GM18870 (cell line): ENCODE results near the gene WDR43.
A peak's percentile ranks its signal among the peaks of the same experiment; 100 is the strongest.

Experiments used
- ATAC-seq: cut with Tn5 transposase; IDR thresholded peaks from one replicate; pipeline ENCODE4 v1.9.1; 2021; ENCODE audit warnings: moderate library complexity; ENCODE audit not compliant: unreplicated experiment

WDR43 gene

GRCh38 chr2:28894470-28895188 lies at the start of gene WDR43:
Gene WDR43, plus strand, starts transcription at chr2:28894667. Its CDS starts 32 bp downstream, at chr2:28894699.
- ATAC-seq, result peak; percentile 83

GRCh38 chr2:28855193-28855592 lies 39.3 kb upstream of the WDR43 start:
- ATAC-seq, result no peak

GRCh38 chr2:28855977-28856376 lies 38.5 kb upstream of the WDR43 start:
- no peak for ATAC-seq

GRCh38 chr2:28868611-28869010 lies 25.9 kb upstream of the WDR43 start:
- no peak for ATAC-seq

GRCh38 chr2:28869494-28870145 lies 24.8 kb upstream of the WDR43 start:
- ATAC-seq, result peak; percentile 16

GRCh38 chr2:28870146-28870891 lies 24.1 kb upstream of the WDR43 start, which contains the start of gene TRMT61B:
Gene TRMT61B, minus strand, starts transcription at chr2:28870309. Its CDS starts 32 bp downstream, at chr2:28870277.
- peak; percentile 87 for ATAC-seq

- no peak for ATAC-seq
Observed at GRCh38 chr2:28871620-28872019, 22.8 kb upstream of the WDR43 start.

- ATAC-seq, result no peak
Observed at GRCh38 chr2:28880193-28880592, 14.3 kb upstream of the WDR43 start.

- ATAC-seq, result no peak
Observed at GRCh38 chr2:28893488-28893887, 979 bp upstream of the WDR43 start.

- no peak for ATAC-seq
Observed at GRCh38 chr2:28895189-28895893, 874 bp downstream of the WDR43 start.

GRCh38 chr2:28896906-28897305 lies 2.4 kb downstream of the WDR43 start:
- no peak for ATAC-seq

- no peak for ATAC-seq
Observed at GRCh38 chr2:28898048-28898447, 3.6 kb downstream of the WDR43 start.

- ATAC-seq, result no peak
Observed at GRCh38 chr2:28901202-28901601, 6.7 kb downstream of the WDR43 start.

GRCh38 chr2:28901841-28902240 lies 7.4 kb downstream of the WDR43 start:
- no peak for ATAC-seq

GRCh38 chr2:28902584-28902983 lies 8.1 kb downstream of the WDR43 start:
- no peak for ATAC-seq

GRCh38 chr2:28904295-28904694 lies 9.8 kb downstream of the WDR43 start:
- ATAC-seq, result no peak

- ATAC-seq, result no peak
Observed at GRCh38 chr2:28904802-28905457, 10.5 kb downstream of the WDR43 start.

- ATAC-seq, result no peak
Observed at GRCh38 chr2:28905533-28905932, 11.1 kb downstream of the WDR43 start.

GRCh38 chr2:28906376-28906775 lies 11.9 kb downstream of the WDR43 start:
- no peak for ATAC-seq

GRCh38 chr2:28906821-28907220 lies 12.4 kb downstream of the WDR43 start:
- ATAC-seq, result no peak

- ATAC-seq, result no peak
Observed at GRCh38 chr2:28908172-28908571, 13.7 kb downstream of the WDR43 start.
